ENCODE measurements around the gene GCN1. TPM values are rescaled to one million over a fixed set of nuclear protein-coding genes. Genes with fewer than 3 reads are reported as not detected.

Gene GCN1
- total and polyA plus RNA-seq, 2 donors (not counting 1 experiment from before 2014, with no cell fraction given): 30.8 to 93.1 TPM

DNA sequence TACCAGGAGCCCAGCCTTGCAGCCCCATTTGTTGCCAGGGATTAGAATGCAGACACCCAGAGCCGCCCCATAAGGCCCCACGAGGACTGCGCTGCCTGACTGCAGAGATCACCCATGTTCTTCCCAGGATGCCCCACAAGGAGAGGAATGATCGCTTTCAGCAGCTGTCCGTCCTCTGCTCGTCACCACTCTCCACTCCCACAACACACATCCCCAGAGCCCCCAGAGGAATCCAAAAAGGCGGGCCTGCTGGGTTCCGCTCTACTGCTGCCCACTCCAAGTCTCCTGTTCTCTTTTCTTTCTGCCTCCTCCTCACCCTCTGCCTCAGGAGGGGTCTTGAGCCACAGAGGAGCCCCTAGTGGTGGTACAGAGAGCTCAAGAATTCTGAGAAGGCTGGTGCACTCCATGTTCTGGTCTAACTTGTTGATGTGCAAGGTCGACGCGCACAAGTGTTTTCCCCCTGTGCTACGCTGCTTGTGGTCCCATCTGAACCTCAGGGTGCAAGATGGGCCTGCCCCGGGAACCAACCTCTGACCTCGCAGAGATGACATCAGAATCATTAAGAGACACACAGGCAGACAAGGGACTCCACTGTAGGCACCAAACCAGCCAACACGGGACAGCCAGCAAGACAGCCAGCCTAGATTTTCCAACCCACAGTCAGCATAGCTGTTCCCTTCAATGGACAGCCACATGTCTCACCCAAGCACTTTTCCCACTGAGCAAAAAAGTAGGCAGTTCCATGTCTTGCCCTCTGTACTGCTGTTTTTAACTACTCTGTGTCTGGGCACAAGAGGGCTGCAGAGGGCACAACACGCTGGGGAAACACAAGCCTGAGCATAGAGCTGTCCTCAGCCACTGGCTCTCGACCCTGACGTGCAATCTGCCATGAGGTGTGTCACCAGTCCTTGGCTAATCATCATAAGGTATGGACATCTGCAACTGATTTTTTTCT is 41.1 kb upstream of the GCN1 start:
- no peaks in the 10 kb centered on the region for H3K36me3 ChIP-seq (ENCODE audit: control insufficient read depth, insufficient read depth, low read length)
- DNase-seq (ENCODE audit: low read depth in 2 of 2): no peak

GRCh38 chr12:120234643-120235368 is 40.3 kb upstream of the GCN1 start:
- H3K4me3 ChIP-seq (replicated peaks in 1 of 4; ENCODE audit: control extremely low read depth in 1 of 4, insufficient read depth in 1 of 4, low read depth in 3 of 4, low read length in 4 of 4): peak overlapping the region in 1 of 4 experiments; percentile 28

More for the DNA sequence above, 41.1 kb upstream of the GCN1 start:
- peak overlapping the region; percentile 89 for H3K27ac ChIP-seq (ENCODE audit: insufficient read depth, low read length)
- no peaks in the 10 kb centered on the region for H4K20me1 ChIP-seq (ENCODE audit: control insufficient read depth, extremely low read depth, insufficient read depth, low read length)
- no peaks in the 10 kb centered on the region for H3K27me3 ChIP-seq (ENCODE audit: control insufficient read depth, insufficient read depth, low read length)
- peak overlapping the region; percentile 73 for H3K4me2 ChIP-seq (ENCODE audit: extremely low read depth, insufficient read depth, low read length)
- peaks cover 79% of the 10 kb centered on the region for H3K4me1 ChIP-seq (ENCODE audit: control insufficient read depth, extremely low read depth, insufficient read depth, low read length)
- TF ChIP-seq, protein P1, sequence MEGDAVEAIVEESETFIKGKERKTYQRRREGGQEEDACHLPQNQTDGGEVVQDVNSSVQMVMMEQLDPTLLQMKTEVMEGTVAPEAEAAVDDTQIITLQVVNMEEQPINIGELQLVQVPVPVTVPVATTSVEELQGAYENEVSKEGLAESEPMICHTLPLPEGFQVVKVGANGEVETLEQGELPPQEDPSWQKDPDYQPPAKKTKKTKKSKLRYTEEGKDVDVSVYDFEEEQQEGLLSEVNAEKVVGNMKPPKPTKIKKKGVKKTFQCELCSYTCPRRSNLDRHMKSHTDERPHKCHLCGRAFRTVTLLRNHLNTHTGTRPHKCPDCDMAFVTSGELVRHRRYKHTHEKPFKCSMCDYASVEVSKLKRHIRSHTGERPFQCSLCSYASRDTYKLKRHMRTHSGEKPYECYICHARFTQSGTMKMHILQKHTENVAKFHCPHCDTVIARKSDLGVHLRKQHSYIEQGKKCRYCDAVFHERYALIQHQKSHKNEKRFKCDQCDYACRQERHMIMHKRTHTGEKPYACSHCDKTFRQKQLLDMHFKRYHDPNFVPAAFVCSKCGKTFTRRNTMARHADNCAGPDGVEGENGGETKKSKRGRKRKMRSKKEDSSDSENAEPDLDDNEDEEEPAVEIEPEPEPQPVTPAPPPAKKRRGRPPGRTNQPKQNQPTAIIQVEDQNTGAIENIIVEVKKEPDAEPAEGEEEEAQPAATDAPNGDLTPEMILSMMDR (conservative IDR thresholded peaks at IDR 0.05 in 1 of 2, IDR thresholded peaks at IDR 0.05 in 1 of 2; ENCODE audit: low read depth in 1 of 2, low read length in 2 of 2): peak; percentile 13 to 33
- TF ChIP-seq EZH2 (IDR thresholded peaks at IDR 0.05; ENCODE audit: low read length, missing control alignments): no peak
- peak overlapping the region; percentile 27 for H3K9ac ChIP-seq (ENCODE audit: insufficient read depth, low read length)
- no peaks in the 10 kb centered on the region for H3K9me3 ChIP-seq (ENCODE audit: control insufficient read depth, insufficient read depth, low read depth, low read length)
- peaks cover 81% of the 10 kb centered on the region for H3K79me2 ChIP-seq (ENCODE audit: control insufficient read depth, insufficient read depth, low read length)
- H3K4me3 ChIP-seq (replicated peaks in 1 of 4; ENCODE audit: control extremely low read depth in 1 of 4, insufficient read depth in 1 of 4, low read depth in 3 of 4, low read length in 4 of 4): no peak overlapping the region
- H2AFZ ChIP-seq (ENCODE audit: low read length): no peak overlapping the region

More at GRCh38 chr12:120234643-120235368, 40.3 kb upstream of the GCN1 start:
- no peaks in the 10 kb centered on the region for H3K9me3 ChIP-seq (ENCODE audit: control insufficient read depth, insufficient read depth, low read depth, low read length)
- DNase-seq (ENCODE audit: low read depth in 2 of 2): peak; percentile 98 to 99
- H3K79me2 ChIP-seq (ENCODE audit: control insufficient read depth, insufficient read depth, low read length): peaks cover 78% of the 10 kb centered on the region
- no peak for TF ChIP-seq EZH2 (IDR thresholded peaks at IDR 0.05; ENCODE audit: low read length, missing control alignments)
- TF ChIP-seq, protein P1 (conservative IDR thresholded peaks at IDR 0.05 in 1 of 2, IDR thresholded peaks at IDR 0.05 in 1 of 2; ENCODE audit: low read depth in 1 of 2, low read length in 2 of 2): peak; percentile 48 to 67
- H4K20me1 ChIP-seq (ENCODE audit: control insufficient read depth, extremely low read depth, insufficient read depth, low read length): no peaks in the 10 kb centered on the region
- no peak overlapping the region for H2AFZ ChIP-seq (ENCODE audit: low read length)
- H3K36me3 ChIP-seq (ENCODE audit: control insufficient read depth, insufficient read depth, low read length): no peaks in the 10 kb centered on the region
- H3K27me3 ChIP-seq (ENCODE audit: control insufficient read depth, insufficient read depth, low read length): no peaks in the 10 kb centered on the region
- H3K4me1 ChIP-seq (ENCODE audit: control insufficient read depth, extremely low read depth, insufficient read depth, low read length): peaks cover 80% of the 10 kb centered on the region
- H3K9ac ChIP-seq (ENCODE audit: insufficient read depth, low read length): peak overlapping the region; percentile 27
- H3K4me2 ChIP-seq (ENCODE audit: extremely low read depth, insufficient read depth, low read length): peak overlapping the region; percentile 73
- H3K27ac ChIP-seq (ENCODE audit: insufficient read depth, low read length): peak overlapping the region; percentile 89
